GM12878 (cell line): ENCODE data around the gene AANAT. TPM values are rescaled to one million over a fixed set of nuclear protein-coding genes. Genes with fewer than 3 reads are reported as not detected.

Source experiments
- ASH2L ChIP-seq: fragments of 300-600, 200-600 bp; sonication (generic); IDR thresholded peaks from 2 replicates; pipeline ENCODE4 v1.6.1; 2017; ENCODE audit warnings: low read depth, mild to moderate bottlenecking, borderline replicate concordance
- BCL3 ChIP-seq: IDR thresholded peaks from 2 replicates; pipeline ENCODE4 v1.6.1; 2011; ENCODE audit warnings: borderline replicate concordance, low read depth, mild to moderate bottlenecking, moderate library complexity, low read length; ENCODE audit not compliant: insufficient read depth, poor library complexity, severe bottlenecking
- BMI1 ChIP-seq: fragments of 450-650 bp; IDR thresholded peaks from 2 replicates; pipeline ENCODE4 v1.6.1; 2016; ENCODE audit warnings: mild to moderate bottlenecking, moderate library complexity, borderline replicate concordance
- CBX5 ChIP-seq: sonication (generic); IDR thresholded peaks from 2 replicates; pipeline ENCODE4 v1.6.1; 2016; ENCODE audit warnings: low read depth, moderate library complexity, mild to moderate bottlenecking, inconsistent platforms
- CHD1 ChIP-seq: IDR thresholded peaks from 2 replicates; pipeline ENCODE4 v1.6.1; 2012; ENCODE audit warnings: low read depth, low read length, improper control_type of control experiment
- DPF2 ChIP-seq: fragments of 450-650 bp; IDR thresholded peaks from 2 replicates; pipeline ENCODE4 v1.6.1; 2017; ENCODE audit warnings: mild to moderate bottlenecking
- E2F4 ChIP-seq: IDR thresholded peaks from 2 replicates; pipeline ENCODE4 v1.6.1; 2012; ENCODE audit warnings: low read depth, low read length, improper control_type of control experiment
- ELK1 ChIP-seq: IDR thresholded peaks from 2 replicates; pipeline ENCODE4 v1.6.1; 2012; ENCODE audit warnings: low read depth, low read length, improper control_type of control experiment
- FOXM1 ChIP-seq: IDR thresholded peaks from 2 replicates; pipeline ENCODE4 v1.6.1; 2012; ENCODE audit warnings: low read depth, mild to moderate bottlenecking, inconsistent platforms, low read length, moderate library complexity
- GATAD2B ChIP-seq: fragments of 450-650 bp; conservative IDR thresholded peaks from 2 replicates; pipeline ENCODE4 v1.6.1; 2017; ENCODE audit warnings: low read depth, mild to moderate bottlenecking, moderate library complexity
- HCFC1 ChIP-seq: fragments of 150-350 bp; IDR thresholded peaks from 2 replicates; pipeline ENCODE4 v1.6.1; 2014; ENCODE audit warnings: low read length
- IRF5 ChIP-seq: fragments of 450-650 bp; IDR thresholded peaks from 2 replicates; pipeline ENCODE4 v1.6.1; 2017; ENCODE audit warnings: borderline replicate concordance
- KDM1A ChIP-seq: fragments of 200-600 bp; sonication (generic); IDR thresholded peaks from 2 replicates; pipeline ENCODE4 v1.6.1; 2016; ENCODE audit warnings: borderline replicate concordance
- KLF5 ChIP-seq: fragments of 450-650 bp; IDR thresholded peaks from 2 replicates; pipeline ENCODE4 v1.6.1; 2014; ENCODE audit warnings: mild to moderate bottlenecking; ENCODE audit not compliant: partially characterized antibody
- MLLT1 ChIP-seq: fragments of 450-650 bp; IDR thresholded peaks from 2 replicates; pipeline ENCODE4 v1.6.1; 2016; ENCODE audit warnings: mild to moderate bottlenecking
- MTA3 ChIP-seq: IDR thresholded peaks from 2 replicates; pipeline ENCODE4 v1.6.1; 2012; ENCODE audit warnings: low read length, inconsistent platforms, borderline replicate concordance
- MYB ChIP-seq: fragments of 150-350 bp; IDR thresholded peaks from 2 replicates; pipeline ENCODE4 v1.6.1; 2014; ENCODE audit warnings: mild to moderate bottlenecking, low read depth, low read length, borderline replicate concordance
- NR2C1 ChIP-seq: fragments of 450-650 bp; IDR thresholded peaks from 2 replicates; pipeline ENCODE4 v1.6.1; 2017; ENCODE audit warnings: antibody characterized with exemption, mild to moderate bottlenecking, moderate library complexity
- RAD51 ChIP-seq: fragments of 450-650 bp; IDR thresholded peaks from 2 replicates; pipeline ENCODE4 v1.6.1; 2016; ENCODE audit warnings: moderate library complexity, mild to moderate bottlenecking, inconsistent platforms
- SIX5 ChIP-seq: IDR thresholded peaks from 2 replicates; pipeline ENCODE4 v1.6.1; 2011; ENCODE audit warnings: mild to moderate bottlenecking, low read depth, low read length, moderate library complexity; ENCODE audit not compliant: severe bottlenecking
- SMAD1 ChIP-seq: fragments of 450-650 bp; IDR thresholded peaks from 2 replicates; pipeline ENCODE4 v1.6.1; 2018; ENCODE audit warnings: mild to moderate bottlenecking, low read depth; ENCODE audit not compliant: partially characterized antibody
- SUPT20H ChIP-seq: IDR thresholded peaks from 2 replicates; pipeline ENCODE4 v1.6.1; 2011; ENCODE audit warnings: low read depth, mild to moderate bottlenecking, low read length, moderate library complexity, borderline replicate concordance; ENCODE audit not compliant: control insufficient read depth
- TCF7 ChIP-seq: IDR thresholded peaks from 2 replicates; pipeline ENCODE4 v1.6.1; 2014; ENCODE audit warnings: antibody characterized with exemption, borderline replicate concordance
- USF2 ChIP-seq: IDR thresholded peaks from 2 replicates; pipeline ENCODE4 v1.6.1; 2011; ENCODE audit warnings: low read depth, low read length, improper control_type of control experiment, borderline replicate concordance
- ZSCAN29 ChIP-seq: fragments of 450-650 bp; IDR thresholded peaks from 2 replicates; pipeline ENCODE4 v1.6.1; 2017; ENCODE audit warnings: mild to moderate bottlenecking, moderate library complexity
- polyA plus RNA-seq, 11 experiments: library from polyadenylated mRNA; depleted of rRNA in 4 of 11; unstranded in 6 of 11; stranded (reverse) in 5 of 11; fragments of >200 nt; fragmentation: Nextera tagmentation in 4 of 11; fragmentation: Illumina TruSeq in 1 of 11; extraction: Ambion mirVana in 4 of 11; extraction: Trizol in 1 of 11; gene quantifications; 1 replicate in 1 of 11; 2 replicates in 10 of 11; pipeline versions ENCODE4 v1.2.1 to v1.2.3, GENCODE V29; 2011 to 2016; ENCODE audit warnings: inconsistent platforms in 2 of 11, missing spikeins in 2 of 11, low read depth in 1 of 11
- total RNA-seq, 4 experiments: library from RNA; depleted of rRNA in 3 of 4; stranded (reverse); fragments of >200 nt in 3 of 4; fragmentation: Illumina TruSeq in 1 of 4; extraction: Trizol in 1 of 4; gene quantifications; 2 replicates each; pipeline versions ENCODE4 v1.2.1 to v1.2.3, GENCODE V29; 2013 to 2021

AANAT gene
- total and polyA plus RNA-seq, 10 of the 15 experiments (the other 5 are each of a cell fraction or from before 2014, with no cell fraction given), result 0.23 TPM; not detected in 9

GRCh38 chr17:76492989-76493501 lies 25.6 kb downstream of the AANAT start (continued):
- TF ChIP-seq RAD51, result no peak
- no peak for TF ChIP-seq ASH2L
- no peak; the same call in 1 of the 2 replicates for TF ChIP-seq MLLT1
- no peak for TF ChIP-seq KDM1A
- TF ChIP-seq SIX5, result no peak
- no peak for TF ChIP-seq BMI1
- TF ChIP-seq ELK1, result no peak
- TF ChIP-seq IRF5, result no peak
- TF ChIP-seq BCL3, result no peak
- TF ChIP-seq GATAD2B, result peak; percentile 80; the same call in 1 of the 2 replicates
- no peak for TF ChIP-seq CHD1
- TF ChIP-seq DPF2, result peak; percentile 16; the same call in 1 of the 2 replicates
- no peak for TF ChIP-seq KLF5
- TF ChIP-seq TCF7, result no peak
- TF ChIP-seq FOXM1, result no peak
- TF ChIP-seq SUPT20H, result no peak
- TF ChIP-seq NR2C1, result no peak
- no peak for TF ChIP-seq CBX5
- no peak for TF ChIP-seq SMAD1
- TF ChIP-seq HCFC1, result no peak
- TF ChIP-seq MYB, result no peak
- no peak for TF ChIP-seq E2F4
- no peak; the same call in 1 of the 2 replicates for TF ChIP-seq MTA3
- no peak for TF ChIP-seq USF2
- TF ChIP-seq ZSCAN29, result no peak
